ENCODE results near the gene FAM171A2. TPM values are rescaled to one million over a fixed set of nuclear protein-coding genes. Genes with fewer than 3 reads are reported as not detected.

FAM171A2 gene
- total RNA-seq, 1 experiment from 2014 or later: 27.5 TPM

DNA sequence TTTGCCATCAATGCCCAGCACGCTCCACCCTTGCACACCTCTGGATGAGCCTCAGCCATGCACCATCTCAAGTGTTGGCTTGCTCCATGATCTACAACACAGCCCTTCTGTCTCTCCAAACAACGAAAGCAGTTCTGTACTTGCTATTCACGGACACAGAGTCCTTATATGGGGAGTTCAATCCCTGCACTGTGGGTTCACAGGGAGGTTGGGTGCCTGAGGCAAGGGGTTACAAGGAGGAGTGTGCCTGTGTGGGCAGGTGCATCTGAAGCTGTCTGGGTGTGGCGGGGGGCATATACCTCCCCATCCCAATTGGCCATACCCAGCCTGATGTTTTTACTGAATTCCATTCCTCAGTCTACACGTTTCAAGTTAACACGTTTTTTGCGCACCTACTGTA, 49.6 kb downstream of the FAM171A2 start:
- peaks cover 2% of the 10 kb centered on the region for H4K20me1 ChIP-seq (ENCODE audit: control insufficient read depth, insufficient read depth, insufficient read length)
- no peak overlapping the region for H2AK5ac ChIP-seq (ENCODE audit: insufficient read length, low read length)
- no peak overlapping the region for H4K8ac ChIP-seq (replicated peaks; ENCODE audit: insufficient read length, low read depth, low read length)
- no peak overlapping the region for H3K4ac ChIP-seq (ENCODE audit: low read depth, low read length)
- H3K9me3 ChIP-seq (ENCODE audit: control insufficient read depth, low read depth, low read length): no peaks in the 10 kb centered on the region
- H3K18ac ChIP-seq (ENCODE audit: insufficient read length, low read depth, low read length): no peak overlapping the region
- no peak overlapping the region for H4K5ac ChIP-seq (ENCODE audit: insufficient read length, low read depth, low read length)
- no peak overlapping the region for H2BK12ac ChIP-seq (ENCODE audit: insufficient read length, low read depth, low read length)
- H3K56ac ChIP-seq (ENCODE audit: insufficient read length, low read depth, low read length): no peak overlapping the region
- no peak for DNase-seq
- H3K27ac ChIP-seq (ENCODE audit: insufficient read length, low read depth, low read length): no peak overlapping the region
- peaks cover 4% of the 10 kb centered on the region; the same call in 1 of the 2 replicates for H3K4me1 ChIP-seq (ENCODE audit: insufficient read depth, low read length)
- peaks cover 0 to 7% (median 0%) of the 10 kb centered on the region in 3 experiments; a peak in 2 of 7 replicates for H3K36me3 Mint-ChIP-seq (ENCODE audit: insufficient read depth in 1 of 3, low read depth in 3 of 3)
- H3K14ac ChIP-seq (ENCODE audit: insufficient read depth, low read length): no peak overlapping the region
- H3K23me2 ChIP-seq (ENCODE audit: insufficient read length, low read depth, low read length, poor library complexity, severe bottlenecking): peaks cover 19% of the 10 kb centered on the region
- H3K4me2 ChIP-seq (ENCODE audit: insufficient read depth, insufficient read length, low read length): no peak overlapping the region
- H3K4me3 Mint-ChIP-seq: peak overlapping the region; percentile 39 to 69
- no peak overlapping the region for H2BK20ac ChIP-seq (ENCODE audit: low read depth, low read length, poor library complexity, severe bottlenecking)
- H3K27ac Mint-ChIP-seq: no peak overlapping the region; a peak in 1 of 7 replicates
- H3K9ac ChIP-seq (ENCODE audit: extremely low read depth, insufficient read length, low read length): no peak overlapping the region
- no peaks in the 10 kb centered on the region for H3K79me1 ChIP-seq (ENCODE audit: insufficient read depth, low read depth, low read length, poor library complexity, severe bottlenecking)
- H2BK15ac ChIP-seq (ENCODE audit: low read depth, low read length): no peak overlapping the region
- H3T11ph ChIP-seq (ENCODE audit: low read length): no peak overlapping the region
- no peak overlapping the region for H2BK120ac ChIP-seq (ENCODE audit: low read depth, low read length, poor library complexity, severe bottlenecking)
- H2BK5ac ChIP-seq (ENCODE audit: insufficient read length, low read length): no peak overlapping the region
- no peaks in the 10 kb centered on the region for H3K79me2 ChIP-seq (ENCODE audit: insufficient read depth, low read length)
- peaks cover 36 to 48% of the 10 kb centered on the region in 2 experiments for H3K4me1 Mint-ChIP-seq
- TF ChIP-seq, protein P1, sequence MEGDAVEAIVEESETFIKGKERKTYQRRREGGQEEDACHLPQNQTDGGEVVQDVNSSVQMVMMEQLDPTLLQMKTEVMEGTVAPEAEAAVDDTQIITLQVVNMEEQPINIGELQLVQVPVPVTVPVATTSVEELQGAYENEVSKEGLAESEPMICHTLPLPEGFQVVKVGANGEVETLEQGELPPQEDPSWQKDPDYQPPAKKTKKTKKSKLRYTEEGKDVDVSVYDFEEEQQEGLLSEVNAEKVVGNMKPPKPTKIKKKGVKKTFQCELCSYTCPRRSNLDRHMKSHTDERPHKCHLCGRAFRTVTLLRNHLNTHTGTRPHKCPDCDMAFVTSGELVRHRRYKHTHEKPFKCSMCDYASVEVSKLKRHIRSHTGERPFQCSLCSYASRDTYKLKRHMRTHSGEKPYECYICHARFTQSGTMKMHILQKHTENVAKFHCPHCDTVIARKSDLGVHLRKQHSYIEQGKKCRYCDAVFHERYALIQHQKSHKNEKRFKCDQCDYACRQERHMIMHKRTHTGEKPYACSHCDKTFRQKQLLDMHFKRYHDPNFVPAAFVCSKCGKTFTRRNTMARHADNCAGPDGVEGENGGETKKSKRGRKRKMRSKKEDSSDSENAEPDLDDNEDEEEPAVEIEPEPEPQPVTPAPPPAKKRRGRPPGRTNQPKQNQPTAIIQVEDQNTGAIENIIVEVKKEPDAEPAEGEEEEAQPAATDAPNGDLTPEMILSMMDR (conservative IDR thresholded peaks at IDR 0.05): no peak
- H2AFZ ChIP-seq (ENCODE audit: low read length): no peak overlapping the region
- no peak overlapping the region for H4K91ac ChIP-seq (ENCODE audit: insufficient read length, low read depth, low read length)
- peaks cover 8% of the 10 kb centered on the region; the same call in 1 of the 2 replicates for H3K27me3 ChIP-seq (ENCODE audit: insufficient read depth, low read length)
- no CpG with 5 or more reads among the region's 7 CpGs for WGBS (ENCODE audit: extremely low coverage, insufficient read length, low lambda C conversion rate)
- no peak overlapping the region for H3K23ac ChIP-seq (ENCODE audit: insufficient read length, low read depth, low read length)
- H3K27me3 Mint-ChIP-seq (ENCODE audit: low read depth): peaks cover 43% of the 10 kb centered on the region
- no peaks in the 10 kb centered on the region for H3K9me3 Mint-ChIP-seq

Data from H9 (cell line).